ENCODE measurements around the gene MRFAP1L1. TPM values are rescaled to one million over a fixed set of nuclear protein-coding genes. Genes with fewer than 3 reads are reported as not detected.

The MRFAP1L1 gene
- polyA plus RNA-seq, 3 donors: 7.6 to 19.1 (median 13.8) TPM

GRCh38 chr4:6710282-6710681, 617 bp upstream of the MRFAP1L1 start:
- peak overlapping the region in 1 of 2 donors; percentile 91 for H3K27ac ChIP-seq (ENCODE audit: low read depth in 1 of 2, low read length in 2 of 2)
- DNase-seq: no peak
- intact Hi-C loops (cut with micrococcal nuclease): loop anchor here in 1 of 2 donors (1.0 to 10.0 kb wide), 2 partner anchors 37 to 335 kb away; partner anchors contain the start of gene TADA2B
- H3K9me3 Mint-ChIP-seq: peaks cover 0 to 10% (median 0%) of the 10 kb centered on the region in 7 donors
- peak overlapping the region; percentile 91 for H3K4me2 ChIP-seq (replicated peaks; ENCODE audit: extremely low read depth, low read length, poor library complexity, severe bottlenecking)
- peak overlapping the region; percentile 92 for H2AFZ ChIP-seq (ENCODE audit: insufficient read depth, low read depth, low read length, poor library complexity, severe bottlenecking)
- WGBS (ENCODE audit: insufficient coverage): 20% methylated on average over 1 of the region's 6 CpGs
- peaks cover 40 to 46% of the 10 kb centered on the region in 2 donors for H3K4me1 ChIP-seq (ENCODE audit: control insufficient read depth in 1 of 2, insufficient read depth in 2 of 2, low read length in 2 of 2)
- H4K20me1 ChIP-seq (ENCODE audit: insufficient read depth, low read length): peaks cover 18% of the 10 kb centered on the region
- H3K79me2 ChIP-seq (ENCODE audit: insufficient read depth, low read length): peaks cover 40% of the 10 kb centered on the region
- peaks cover 47% of the 10 kb centered on the region for H3K4me1 Mint-ChIP-seq
- peak overlapping the region; percentile 82 for H3K9ac ChIP-seq (ENCODE audit: insufficient read depth, low read length, poor library complexity, severe bottlenecking)
- no peaks in the 10 kb centered on the region for H3K27me3 ChIP-seq (ENCODE audit: control insufficient read depth in 2 of 2, insufficient read depth in 2 of 2, low read length in 2 of 2)
- H3K4me3 Mint-ChIP-seq: peak overlapping the region; percentile 99 to 100
- peak overlapping the region in 6 of 7 donors; percentile 30 to 99 (median 97) for H3K27ac Mint-ChIP-seq
- peaks cover 17 to 20% of the 10 kb centered on the region in 2 donors for H3K36me3 Mint-ChIP-seq
- no peaks in the 10 kb centered on the region for H3K9me3 ChIP-seq (replicated peaks in 1 of 2; ENCODE audit: control insufficient read depth in 1 of 2, insufficient read depth in 1 of 2, low read length in 2 of 2)
- peaks cover 0 to 4% (median 2%) of the 10 kb centered on the region in 3 donors for H3K27me3 Mint-ChIP-seq (ENCODE audit: low read depth in 3 of 3)
- peak overlapping the region; percentile 75 to 85 (median 82) for H3K4me3 ChIP-seq (replicated peaks in 1 of 3; ENCODE audit: low read depth in 2 of 3, low read length in 3 of 3)
- peaks cover 0 to 28% of the 10 kb centered on the region in 2 donors for H3K36me3 ChIP-seq (replicated peaks in 1 of 2; ENCODE audit: control insufficient read depth in 1 of 2, insufficient read depth in 2 of 2, low read length in 2 of 2)
- TF ChIP-seq CTCF (IDR thresholded peaks at IDR 0.05): no peak

- peaks cover 29% of the 10 kb centered on the region for H4K20me1 ChIP-seq (ENCODE audit: insufficient read depth, low read length)
- no peak overlapping the region for H3K4me2 ChIP-seq (replicated peaks; ENCODE audit: extremely low read depth, low read length, poor library complexity, severe bottlenecking)
- H3K9me3 ChIP-seq (replicated peaks in 1 of 2; ENCODE audit: control insufficient read depth in 1 of 2, insufficient read depth in 1 of 2, low read length in 2 of 2): no peaks in the 10 kb centered on the region
- Mint-ChIP-seq H3K27me3 (ENCODE audit: low read depth in 3 of 3) (peaks cover 0 to 2% (median 0%) of the 10 kb centered on the region in 3 donors), H3K4me3 (no peak overlapping the region), H3K9me3 (peaks cover 0 to 6% (median 2%) of the 10 kb centered on the region in 7 donors), H3K36me3 (peaks cover 39 to 50% of the 10 kb centered on the region in 2 donors), H3K27ac (peak overlapping the region in 1 of 7 donors; percentile 26), H3K4me1 (peaks cover 48% of the 10 kb centered on the region)
- peaks cover 34 to 36% of the 10 kb centered on the region in 2 donors for H3K4me1 ChIP-seq (ENCODE audit: control insufficient read depth in 1 of 2, insufficient read depth in 2 of 2, low read length in 2 of 2)
- no peak overlapping the region for H3K9ac ChIP-seq (ENCODE audit: insufficient read depth, low read length, poor library complexity, severe bottlenecking)
- no peak overlapping the region for H3K4me3 ChIP-seq (replicated peaks in 1 of 3; ENCODE audit: low read depth in 2 of 3, low read length in 3 of 3)
- peaks cover 9 to 52% of the 10 kb centered on the region in 2 donors for H3K36me3 ChIP-seq (replicated peaks in 1 of 2; ENCODE audit: control insufficient read depth in 1 of 2, insufficient read depth in 2 of 2, low read length in 2 of 2)
- H3K27ac ChIP-seq (ENCODE audit: low read depth in 1 of 2, low read length in 2 of 2): no peak overlapping the region
- no peak for TF ChIP-seq CTCF (IDR thresholded peaks at IDR 0.05)
- intact Hi-C loops (cut with micrococcal nuclease): loop anchor here in 1 of 2 donors (10.0 kb wide), 1 partner anchor 939 kb away; no protein-coding TSS in a partner anchor
- DNase-seq: no peak
- peaks cover 63% of the 10 kb centered on the region for H3K79me2 ChIP-seq (ENCODE audit: insufficient read depth, low read length)
- no CpG with 5 or more reads among the region's 5 CpGs for WGBS (ENCODE audit: insufficient coverage)
- H2AFZ ChIP-seq (ENCODE audit: insufficient read depth, low read depth, low read length, poor library complexity, severe bottlenecking): no peak overlapping the region
- H3K27me3 ChIP-seq (ENCODE audit: control insufficient read depth in 2 of 2, insufficient read depth in 2 of 2, low read length in 2 of 2): no peaks in the 10 kb centered on the region
Observed at GRCh38 chr4:6706173-6706572, 3.5 kb downstream of the MRFAP1L1 start.
